ENCODE results near the gene SOCS6.
"Not testable (repeated sequence)": the region's sequence is repeated elsewhere in the genome, so short reads cannot be mapped to it uniquely, and the experiment has no call there.

The SOCS6 gene

DNA sequence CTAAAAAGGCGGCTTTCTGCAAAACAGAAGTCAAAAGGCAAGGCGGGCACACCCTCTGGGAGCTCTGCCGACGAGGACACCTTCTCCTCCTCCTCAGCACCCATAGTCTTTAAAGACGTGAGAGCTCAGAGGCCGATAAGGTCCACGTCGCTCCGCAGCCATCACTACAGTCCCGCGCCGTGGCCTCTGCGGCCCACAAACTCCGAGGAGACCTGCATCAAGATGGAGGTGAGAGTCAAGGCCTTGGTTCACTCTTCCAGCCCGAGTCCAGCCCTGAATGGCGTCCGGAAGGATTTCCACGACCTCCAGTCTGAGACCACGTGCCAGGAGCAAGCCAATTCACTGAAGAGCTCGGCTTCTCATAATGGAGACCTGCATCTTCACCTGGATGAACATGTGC, 36.1 kb downstream of the SOCS6 start:
- DNase-seq = no peak

DNA sequence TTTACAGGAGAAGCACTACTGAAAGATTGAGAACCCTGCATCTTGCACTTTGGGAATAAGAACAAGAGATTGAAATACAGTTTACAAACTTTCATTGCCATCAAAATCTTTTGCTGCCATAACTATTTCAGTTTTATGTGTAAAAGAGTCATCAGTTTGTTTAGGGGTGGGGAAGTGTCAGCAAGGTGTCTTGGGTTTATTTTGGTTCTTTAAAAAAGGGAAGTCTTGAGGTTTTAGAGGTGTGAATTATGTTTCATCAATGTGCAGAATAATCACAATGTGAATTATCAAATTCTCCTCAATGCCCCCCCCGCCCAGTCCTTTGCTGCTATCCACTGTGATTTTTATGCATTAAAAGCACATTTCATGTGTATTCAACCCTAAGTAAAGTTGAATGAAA, 37.4 kb downstream of the SOCS6 start:
- no peak for DNase-seq

DNA sequence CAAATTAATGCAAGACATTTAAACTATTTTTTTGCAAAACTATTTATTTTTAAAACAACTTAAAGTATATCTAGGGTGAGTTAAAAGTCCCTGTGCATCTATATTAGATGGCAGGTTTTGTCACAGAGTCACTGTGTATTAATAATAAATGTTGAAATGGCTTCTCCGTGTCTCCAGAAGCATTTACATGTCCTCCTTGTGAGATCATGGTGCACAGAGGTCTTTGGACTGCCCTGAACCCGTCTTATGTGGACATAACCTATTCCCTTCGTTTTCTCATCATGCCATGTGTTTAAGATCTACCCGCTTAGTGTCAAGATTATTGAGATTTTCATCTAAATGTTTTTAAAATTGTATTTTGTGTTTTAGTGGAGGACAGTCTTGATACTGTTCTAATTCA, 39.3 kb downstream of the SOCS6 start:
- DNase-seq = no peak

DNA sequence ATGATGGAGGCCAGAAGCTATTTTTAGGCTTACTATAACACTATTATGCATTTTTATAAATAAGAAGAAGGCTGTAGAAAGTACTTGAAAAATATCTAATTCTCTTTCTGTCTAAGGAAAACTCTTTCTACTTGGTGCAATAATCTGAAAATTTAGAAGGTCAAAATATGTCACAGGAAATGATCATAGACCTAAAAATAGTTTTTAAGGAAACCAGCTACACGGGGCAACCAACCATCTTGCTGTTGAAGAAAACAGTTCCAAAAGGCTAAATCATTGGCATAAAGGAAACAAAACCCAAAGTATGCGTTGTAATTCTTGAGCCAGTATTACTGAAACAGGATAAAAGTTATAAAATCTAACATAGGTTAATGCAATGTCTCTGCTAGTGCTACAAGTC, 40.2 kb downstream of the SOCS6 start:
- no peak for DNase-seq

- no peak for DNase-seq
Observed at GRCh38 chr18:70330887-70331286, 42.0 kb downstream of the SOCS6 start.

GRCh38 chr18:70331456-70332097, 42.7 kb downstream of the SOCS6 start:
- DNase-seq = no peak

- DNase-seq = no peak
Observed at GRCh38 chr18:70332694-70333093, 43.8 kb downstream of the SOCS6 start.

- DNase-seq = no peak
Observed at GRCh38 chr18:70333316-70333715, 44.5 kb downstream of the SOCS6 start.

- no peak for DNase-seq
Observed at GRCh38 chr18:70333757-70334156, 44.9 kb downstream of the SOCS6 start.

DNA sequence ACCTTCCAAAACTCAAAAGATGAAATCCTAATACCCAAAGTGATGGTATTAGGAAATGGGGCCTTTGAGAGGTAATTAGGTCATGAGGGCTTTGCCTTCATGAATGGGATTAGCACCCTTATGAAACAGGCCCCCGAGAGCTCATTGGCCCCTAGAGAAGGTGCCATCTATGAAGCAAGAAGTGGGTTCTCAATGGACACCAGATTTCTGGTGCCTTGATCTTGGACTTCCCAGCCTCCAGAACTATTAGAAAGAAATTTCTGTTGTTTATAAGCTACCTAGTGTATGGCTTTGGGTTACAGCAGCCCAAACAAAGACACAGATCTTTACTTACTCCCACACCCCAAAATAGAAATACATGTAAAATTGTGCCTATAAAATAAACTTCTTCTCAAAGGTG, 45.4 kb downstream of the SOCS6 start:
- no peak for DNase-seq

GRCh38 chr18:70334728-70335329, 46.0 kb downstream of the SOCS6 start:
- no peak for DNase-seq

GRCh38 chr18:70335892-70336726, 47.3 kb downstream of the SOCS6 start:
- no peak for DNase-seq

DNA sequence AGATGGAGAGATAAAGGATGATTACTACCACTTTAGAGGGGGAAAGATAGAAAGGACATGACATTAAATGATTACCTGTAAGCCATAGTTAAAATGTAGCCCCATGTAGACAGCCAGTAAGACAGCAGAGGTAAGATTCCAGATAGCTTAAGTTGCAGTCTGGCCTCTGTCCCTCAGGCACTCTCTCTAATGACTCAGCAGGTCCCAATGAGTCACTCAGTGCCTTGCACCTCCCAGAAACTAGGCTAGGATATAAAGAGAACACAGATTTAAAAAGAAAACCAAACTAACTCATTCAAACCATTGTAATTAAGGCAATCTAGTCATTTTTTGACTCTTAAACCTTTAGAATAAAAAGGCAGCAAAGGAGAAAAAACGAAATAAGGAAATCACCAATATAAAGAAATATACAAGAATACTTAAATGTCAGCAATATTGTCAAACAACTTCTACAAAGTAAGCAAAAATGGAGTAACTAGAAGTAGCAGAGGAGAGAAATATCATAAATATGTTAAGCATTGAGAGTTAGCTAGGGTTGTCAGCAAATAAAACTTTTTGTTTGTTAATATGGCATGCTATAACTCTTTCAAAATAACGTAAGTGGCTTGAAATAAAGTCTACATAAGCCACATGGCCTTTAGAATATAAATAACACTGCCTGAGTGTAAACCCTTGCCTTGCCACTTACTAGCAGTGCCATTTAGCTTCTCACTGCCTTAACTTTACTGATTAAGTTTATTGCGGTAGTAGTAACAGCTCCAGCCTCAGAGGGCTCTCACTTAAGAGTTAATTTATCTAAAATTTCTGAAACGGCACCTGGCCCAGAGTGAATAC, 48.5 kb downstream of the SOCS6 start:
- peak; percentile 21 for DNase-seq

GRCh38 chr18:70338890-70339289, 50.0 kb downstream of the SOCS6 start:
- no peak for DNase-seq

DNA sequence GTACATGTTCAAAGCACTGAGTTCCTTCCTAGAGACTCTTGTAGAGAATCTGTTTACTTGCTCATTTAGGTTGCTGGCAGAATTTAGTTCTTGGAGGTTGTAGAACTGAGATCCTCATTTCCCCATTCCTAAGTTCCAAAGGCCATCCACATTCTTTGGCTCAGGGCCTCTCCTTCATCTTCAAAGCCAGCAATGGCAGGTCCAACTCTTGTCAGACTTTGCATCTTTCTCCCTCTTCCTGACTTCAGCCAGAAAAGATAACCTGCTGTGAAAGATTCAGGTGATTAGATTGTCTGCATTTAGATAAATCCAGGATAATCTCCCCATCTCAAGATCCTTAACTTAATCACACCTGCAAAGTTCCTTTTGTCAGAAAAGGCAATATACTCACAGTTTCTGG, 51.1 kb downstream of the SOCS6 start:
- no peak for DNase-seq

DNA sequence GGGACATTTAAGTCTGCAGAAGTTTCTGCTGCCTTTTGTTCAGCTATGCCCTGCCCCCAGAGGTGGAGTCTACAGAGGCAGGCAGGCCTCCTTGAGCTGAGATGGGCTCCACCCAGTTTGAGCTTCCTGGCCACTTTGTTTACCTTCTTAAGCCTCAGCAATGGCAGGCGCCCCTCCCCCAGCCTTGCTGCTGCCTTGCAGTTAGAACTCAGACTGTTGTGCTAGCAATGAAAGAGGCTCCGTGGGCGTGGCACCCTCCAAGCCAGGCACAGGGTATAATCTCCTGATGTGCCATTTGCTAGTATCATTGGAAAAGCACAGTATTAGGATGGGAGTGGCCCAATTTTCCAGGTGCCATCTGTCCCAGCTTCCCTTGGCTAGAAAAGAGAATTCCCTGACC, 59.6 kb downstream of the SOCS6 start:
- not testable (repeated sequence) for DNase-seq

DNA sequence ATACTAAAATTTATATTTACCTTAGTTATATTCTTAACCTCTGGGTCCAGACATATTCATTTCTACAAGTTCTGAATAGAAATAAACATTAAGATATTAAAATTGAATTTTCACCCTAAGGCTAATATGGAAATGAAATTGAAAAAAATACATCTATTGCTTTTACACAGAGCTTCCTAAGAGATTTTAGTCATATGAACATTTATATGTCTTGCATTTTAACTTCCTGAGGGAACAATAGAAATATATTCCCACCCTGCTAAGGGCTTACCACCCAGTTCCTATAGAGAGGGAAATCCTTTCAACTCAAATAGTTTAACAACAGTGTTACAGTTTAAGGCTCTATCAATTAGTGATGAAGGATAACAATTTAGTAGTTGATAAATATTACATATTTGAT, 60.5 kb downstream of the SOCS6 start:
- no peak for DNase-seq

- no peak for DNase-seq
Observed at GRCh38 chr18:70354080-70354479, 65.2 kb downstream of the SOCS6 start.

DNA sequence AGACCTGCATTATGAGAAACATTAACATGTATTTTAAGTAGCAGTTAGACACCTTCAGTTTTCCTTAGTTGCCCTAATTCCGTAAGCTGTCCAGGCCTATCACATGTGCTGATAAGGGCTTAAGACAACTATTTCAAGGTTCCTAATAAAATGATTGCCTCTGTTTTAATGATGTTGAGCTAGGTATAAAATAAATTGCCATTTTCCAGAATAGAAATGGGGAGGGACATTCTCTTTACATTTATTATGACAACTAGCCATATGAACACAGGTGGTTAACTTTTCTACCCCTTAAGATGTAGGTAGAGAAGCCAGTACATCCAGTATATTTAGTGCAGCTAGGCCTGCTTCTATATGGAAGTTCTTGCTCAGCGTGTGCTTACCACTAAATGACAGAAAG, 65.9 kb downstream of the SOCS6 start:
- DNase-seq = no peak

GRCh38 chr18:70355620-70356385, 67.0 kb downstream of the SOCS6 start:
- no peak for DNase-seq

DNA sequence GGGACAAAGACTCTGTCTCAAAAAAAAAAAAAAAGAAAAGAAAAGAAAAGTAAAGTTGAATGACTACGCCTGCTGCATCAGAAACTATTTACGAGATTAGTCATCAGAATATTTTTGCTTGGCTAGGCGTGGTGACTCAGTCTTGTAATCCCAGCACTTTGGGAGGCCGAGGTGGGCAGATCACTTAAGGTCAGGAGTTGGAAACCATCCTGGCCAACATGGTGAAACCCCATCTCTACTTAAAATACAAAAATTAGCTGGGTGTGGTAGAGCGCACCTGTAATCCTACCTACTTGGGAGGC, 69.2 kb downstream of the SOCS6 start:
- peak; percentile 36 for DNase-seq

- DNase-seq = no peak
Observed at GRCh38 chr18:70359071-70359470, 70.2 kb downstream of the SOCS6 start.

DNA sequence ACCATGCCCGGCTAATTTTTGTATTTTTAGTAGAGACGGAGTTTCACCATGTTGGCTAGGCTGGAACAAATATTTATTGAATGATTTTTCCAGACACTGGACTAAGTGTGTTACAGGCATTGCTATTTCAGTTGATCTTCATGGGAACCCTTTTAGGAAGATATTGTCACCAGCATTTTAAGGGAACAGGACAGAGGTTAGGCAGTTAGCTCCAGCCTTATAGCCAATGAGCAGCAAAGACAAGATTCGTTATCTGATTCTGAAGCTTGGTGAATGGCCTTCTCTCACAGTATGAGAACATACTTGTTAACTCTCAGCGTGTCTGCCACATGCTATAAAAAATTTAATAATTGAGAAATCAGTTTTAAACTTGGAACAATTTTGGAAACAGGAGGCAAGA, 73.4 kb downstream of the SOCS6 start:
- DNase-seq = no peak
